GM19395 (cell line): ENCODE data around the gene GALNT5.

ENCODE experiments used
- ATAC-seq: cut with Tn5 transposase; IDR thresholded peaks from one replicate; pipeline ENCODE4 v1.9.1; 2021; ENCODE audit warnings: mild to moderate bottlenecking, moderate library complexity; ENCODE audit not compliant: unreplicated experiment

GALNT5 gene

DNA sequence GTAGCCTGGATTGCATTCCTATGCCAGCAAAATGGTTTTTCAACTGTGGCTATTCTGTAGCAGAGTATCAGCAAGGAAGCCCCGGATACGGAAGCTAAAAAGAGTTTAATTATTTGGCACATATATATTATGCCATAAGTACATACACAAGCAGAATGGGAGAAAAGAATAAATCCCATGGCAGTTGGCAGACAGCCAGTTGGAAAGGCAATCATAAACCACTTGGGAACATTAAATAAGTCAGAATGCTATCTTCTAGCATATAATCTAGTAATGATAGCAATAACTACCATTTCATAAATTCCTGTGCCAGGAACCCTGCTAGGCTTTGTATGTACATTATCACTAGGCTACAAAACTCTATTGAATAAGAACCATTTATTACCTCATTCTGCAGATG is 26.0 kb downstream of the GALNT5 start:
- no peak for ATAC-seq

DNA sequence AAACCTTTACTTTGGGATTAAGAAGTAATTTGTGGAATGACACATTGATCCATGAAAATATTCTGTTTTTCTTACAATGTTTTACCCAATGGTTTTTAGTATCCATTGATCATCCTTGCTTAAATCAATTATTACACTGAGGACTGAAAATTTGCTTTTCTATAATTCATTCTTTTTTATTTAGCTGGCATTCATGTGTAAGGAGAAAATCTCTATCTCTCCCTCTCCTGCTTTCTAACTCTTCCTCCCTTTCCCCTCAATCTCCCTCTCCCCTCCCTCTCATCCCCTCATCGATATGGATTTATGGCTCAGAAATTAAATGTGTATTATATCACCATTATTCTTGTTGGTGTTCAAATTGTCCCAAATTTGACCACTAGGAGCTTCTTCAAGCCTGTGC is 29.7 kb downstream of the GALNT5 start:
- ATAC-seq: no peak

DNA sequence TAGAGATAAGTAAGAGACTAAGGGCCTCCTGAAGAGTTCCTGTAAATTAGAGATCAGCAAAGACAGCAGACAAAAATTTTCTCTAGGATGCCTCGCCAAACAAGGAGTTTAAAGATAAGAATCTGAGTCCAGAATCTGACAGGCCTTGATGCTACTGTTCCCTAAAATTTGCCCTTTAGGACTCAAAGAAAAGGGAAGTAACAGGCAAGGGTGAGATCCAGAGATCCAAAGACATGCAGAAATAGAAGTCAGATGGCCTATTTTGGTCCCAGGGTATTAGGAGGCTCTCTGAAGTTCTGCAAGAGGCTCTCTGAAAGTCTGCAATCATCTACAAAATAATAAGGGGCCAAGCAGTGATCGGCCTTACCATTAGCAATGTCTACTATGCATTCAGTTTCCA is 33.0 kb downstream of the GALNT5 start:
- no peak for ATAC-seq

DNA sequence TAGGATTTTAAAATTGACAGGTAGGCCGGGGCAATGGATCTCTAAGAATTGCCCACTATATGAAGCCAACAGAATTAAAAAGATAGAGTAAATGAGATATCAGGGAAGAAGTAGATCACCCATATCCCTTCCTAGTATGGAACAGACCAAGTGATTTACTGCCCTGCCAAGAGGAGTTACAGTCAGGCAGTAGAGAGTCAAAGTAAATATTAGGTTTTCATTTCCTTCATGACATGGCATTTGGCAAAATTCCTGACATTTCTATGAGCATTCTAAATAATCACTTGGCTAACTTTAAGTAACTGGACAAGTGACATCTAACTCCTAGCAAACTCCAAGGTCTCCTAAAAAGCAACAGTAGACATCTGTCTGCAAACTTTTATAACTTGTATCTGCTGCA is 33.5 kb downstream of the GALNT5 start:
- no peak for ATAC-seq

DNA sequence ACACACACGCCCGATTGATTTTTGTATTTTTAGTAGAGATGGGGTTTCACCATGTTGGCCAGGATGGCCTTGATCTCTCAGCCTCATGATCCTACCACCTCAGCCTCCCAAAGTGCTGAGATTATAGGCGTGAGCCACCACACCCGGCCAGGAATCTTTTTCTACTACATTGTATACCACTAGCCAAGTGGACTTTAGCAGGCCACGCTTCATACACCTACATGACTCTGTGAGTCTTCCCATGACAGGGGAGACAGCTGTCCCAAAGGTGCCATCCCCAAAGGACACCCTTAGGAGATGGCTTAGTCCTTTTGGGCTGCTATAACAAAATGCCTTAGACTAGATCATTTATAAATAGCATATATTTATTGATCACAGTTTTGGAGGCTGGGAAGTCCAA is 35.3 kb downstream of the GALNT5 start:
- ATAC-seq: no peak

DNA sequence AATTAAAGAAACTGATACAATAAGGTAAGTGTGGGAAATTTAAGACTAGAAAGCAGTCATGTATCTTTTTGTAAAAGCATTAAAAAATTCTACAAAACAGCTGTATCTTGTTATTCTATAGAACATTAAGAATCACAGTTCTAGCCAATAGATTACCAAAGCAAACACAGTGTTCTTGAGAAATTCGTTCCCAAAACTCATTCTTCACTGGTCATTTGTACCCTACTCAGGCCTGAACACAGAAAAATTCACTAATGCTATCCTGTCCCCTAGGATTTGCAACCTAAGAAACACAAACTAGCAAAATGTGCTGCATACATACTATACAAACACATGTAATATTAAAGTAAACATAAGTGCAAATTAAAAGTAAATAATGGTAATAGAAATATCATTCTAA is 39.0 kb downstream of the GALNT5 start:
- no peak for ATAC-seq

DNA sequence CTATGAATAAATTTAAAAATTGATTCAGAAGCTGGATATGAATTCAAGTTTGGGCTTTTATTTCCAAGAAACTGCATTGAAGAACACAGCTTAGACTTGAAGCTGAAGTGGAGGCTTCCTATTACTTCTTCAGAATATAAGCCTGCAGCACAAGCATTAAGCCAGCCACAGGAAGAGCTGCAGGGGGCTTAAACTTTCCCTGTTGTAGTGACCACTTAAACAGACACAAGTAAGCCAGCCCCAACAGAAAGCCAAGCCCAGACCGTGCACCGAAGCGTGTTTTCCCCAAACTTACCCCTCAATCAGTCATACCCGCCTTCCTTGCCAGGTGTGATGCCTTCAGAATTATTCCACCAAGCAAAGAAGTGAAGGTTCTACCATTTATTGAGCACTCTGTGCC is 39.5 kb downstream of the GALNT5 start:
- ATAC-seq: no peak

DNA sequence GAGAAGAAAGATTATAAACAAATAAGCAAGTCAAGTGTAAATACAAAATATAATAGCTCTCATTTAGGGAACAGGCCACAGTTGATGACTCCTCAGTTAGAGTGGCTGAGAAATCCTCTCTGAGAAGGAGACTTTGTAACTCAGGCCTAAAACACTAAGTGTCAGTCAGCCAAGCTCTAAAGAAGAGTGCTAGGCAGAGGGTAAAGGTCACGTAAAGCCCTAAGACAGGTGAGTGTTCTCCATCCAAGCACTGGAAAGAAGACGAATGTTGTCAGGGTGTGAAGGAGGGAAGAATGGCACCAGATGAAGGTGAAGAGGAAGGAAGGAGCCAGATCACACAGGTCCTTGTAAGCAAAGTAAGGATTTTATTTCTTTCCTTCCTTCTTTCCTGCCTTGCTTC is 43.8 kb downstream of the GALNT5 start:
- no peak for ATAC-seq

DNA sequence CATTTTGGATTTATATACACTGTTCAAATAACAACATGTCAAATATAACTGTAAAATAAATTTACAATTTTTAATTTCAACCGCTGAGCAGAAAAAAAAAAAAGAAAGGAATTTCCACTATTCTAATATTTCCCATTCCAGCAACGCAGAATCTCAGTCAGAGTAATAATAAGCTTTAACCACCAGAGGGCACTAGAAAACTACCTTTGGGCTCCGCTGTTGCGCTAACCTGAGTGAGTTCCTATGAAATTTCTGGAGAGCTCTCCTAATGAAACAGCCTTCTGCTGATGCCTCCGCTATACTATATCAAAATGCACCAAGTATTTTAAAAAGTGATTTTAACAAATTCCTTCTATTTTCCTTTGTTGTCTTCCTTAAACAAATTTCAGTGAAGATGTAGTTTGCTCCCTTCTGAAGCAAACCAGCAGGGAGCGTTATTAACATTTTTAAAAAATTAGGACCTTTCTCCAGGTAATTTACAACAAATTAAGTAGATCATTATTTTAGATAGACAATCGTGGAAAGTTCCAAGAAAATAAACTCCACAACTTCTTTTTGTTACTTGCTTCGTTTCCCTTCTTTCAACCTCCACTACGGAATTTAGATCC is 45.1 kb downstream of the GALNT5 start:
- peak; percentile 82 for ATAC-seq

DNA sequence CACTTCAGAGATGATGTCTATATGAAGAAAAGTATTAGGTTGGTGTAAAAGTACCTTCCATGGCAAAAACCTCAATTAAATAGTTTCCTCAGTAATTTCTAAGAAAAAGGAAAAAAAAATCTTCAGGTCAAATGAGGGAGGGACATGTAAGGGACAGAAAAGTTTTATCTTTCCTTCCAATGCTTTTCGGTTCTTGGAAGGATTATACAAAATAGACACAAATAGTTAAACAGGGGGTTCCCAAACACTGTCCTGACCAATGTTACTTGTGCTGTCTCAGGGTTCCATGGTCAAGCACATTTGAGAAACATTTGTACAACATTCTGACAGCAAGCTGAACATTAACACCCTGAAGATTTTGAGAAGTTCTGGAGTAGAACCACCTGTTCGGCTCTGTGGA is 46.1 kb downstream of the GALNT5 start:
- no peak for ATAC-seq

DNA sequence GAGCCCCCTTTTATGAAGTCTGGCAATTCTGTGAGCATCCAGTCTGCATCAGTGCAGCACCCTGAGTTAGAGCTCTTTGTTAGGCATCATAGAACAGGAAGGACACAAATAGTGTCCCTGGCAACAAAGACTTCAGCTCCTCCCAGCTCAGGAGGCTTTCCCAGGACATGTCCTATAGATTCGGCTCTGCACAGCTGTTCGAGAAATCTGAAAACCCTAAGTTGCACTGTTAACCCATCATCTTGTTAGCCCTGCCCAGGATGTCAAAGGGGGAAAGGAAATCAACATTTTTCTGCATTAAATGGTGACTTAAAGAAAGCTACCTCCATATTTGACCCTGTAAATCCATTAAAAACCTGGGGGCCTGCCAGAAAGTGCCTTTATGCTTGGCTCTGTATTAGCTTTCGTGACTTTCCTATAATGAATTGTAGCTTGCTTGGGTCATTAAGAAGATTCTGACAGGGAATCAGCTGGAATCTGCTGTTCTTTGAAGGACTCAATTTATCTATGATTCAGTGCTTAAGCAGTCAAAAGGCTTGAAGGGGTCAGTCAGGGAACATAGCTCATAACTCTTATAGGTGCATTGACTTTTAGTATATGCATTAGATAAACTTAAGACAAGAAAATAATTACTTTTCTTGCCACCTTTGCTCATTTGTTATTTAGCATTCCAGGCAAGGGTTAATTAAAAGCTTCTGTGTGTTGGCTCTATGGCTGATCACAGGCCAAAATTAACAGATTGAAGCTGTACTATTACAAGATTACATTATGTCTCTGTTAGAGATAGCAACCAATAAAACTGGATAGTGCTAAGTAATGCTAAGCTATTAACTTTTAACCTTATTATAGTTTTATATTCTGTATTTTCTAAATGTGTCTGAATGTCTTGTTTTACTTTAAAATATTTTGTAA is 47.6 kb downstream of the GALNT5 start:
- no peak for ATAC-seq

DNA sequence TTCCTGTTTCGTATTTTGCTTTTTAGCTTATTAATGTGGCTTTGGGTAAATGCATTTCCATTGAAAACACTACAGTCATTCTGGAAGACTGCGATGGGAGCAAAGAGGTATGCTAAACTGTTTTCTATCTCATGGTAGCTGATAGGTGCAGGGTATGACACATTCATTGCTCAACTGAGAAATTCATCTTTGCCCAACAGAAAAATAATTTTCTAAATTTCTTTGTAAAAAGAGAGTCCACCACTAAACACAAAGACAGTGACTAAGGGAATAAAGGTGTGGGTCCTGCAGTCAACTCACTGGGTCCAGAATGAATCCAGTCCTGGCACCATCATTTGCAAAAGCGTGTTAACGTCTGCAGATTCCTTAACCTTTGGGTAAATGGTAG is 48.2 kb downstream of the GALNT5 start:
- no peak for ATAC-seq

DNA sequence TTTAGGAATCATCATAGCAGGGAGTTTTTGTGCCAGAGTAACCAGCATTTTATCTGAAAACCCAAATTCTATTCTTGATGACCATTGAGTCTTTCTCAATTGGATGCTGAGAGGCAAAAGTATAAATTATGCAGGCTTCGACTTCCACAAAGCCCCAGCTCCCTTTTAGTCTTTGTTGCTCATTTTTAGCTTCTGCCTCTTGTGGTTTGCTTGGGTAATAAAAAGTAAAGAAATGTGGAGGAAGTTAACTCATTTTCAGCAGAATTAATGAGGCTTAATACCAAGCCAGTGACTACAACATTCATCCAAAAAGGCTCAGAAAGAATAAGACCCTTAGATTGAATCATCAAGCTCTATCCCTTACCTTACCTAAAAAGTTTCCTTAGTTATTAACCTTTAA is 49.5 kb downstream of the GALNT5 start:
- ATAC-seq: no peak

DNA sequence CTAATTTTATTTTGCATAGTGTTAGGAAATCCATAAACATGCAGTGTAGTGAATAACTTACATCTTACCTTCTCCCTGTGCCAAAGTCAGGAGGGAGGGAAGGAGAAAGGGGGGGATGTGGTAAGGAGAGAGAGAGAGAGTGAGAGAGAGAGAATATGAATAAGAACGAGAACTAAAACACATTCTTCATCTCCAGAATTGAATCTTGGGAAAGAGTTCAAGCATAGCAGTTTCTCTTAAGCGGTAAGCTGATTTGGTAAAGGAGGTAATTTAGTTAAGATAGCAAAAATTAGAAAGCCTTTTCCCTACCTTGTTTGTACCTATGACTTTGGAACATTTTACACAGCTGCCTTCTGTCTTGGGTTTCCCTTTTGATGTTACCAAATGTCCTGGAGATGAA is 52.4 kb downstream of the GALNT5 start:
- ATAC-seq: no peak

DNA sequence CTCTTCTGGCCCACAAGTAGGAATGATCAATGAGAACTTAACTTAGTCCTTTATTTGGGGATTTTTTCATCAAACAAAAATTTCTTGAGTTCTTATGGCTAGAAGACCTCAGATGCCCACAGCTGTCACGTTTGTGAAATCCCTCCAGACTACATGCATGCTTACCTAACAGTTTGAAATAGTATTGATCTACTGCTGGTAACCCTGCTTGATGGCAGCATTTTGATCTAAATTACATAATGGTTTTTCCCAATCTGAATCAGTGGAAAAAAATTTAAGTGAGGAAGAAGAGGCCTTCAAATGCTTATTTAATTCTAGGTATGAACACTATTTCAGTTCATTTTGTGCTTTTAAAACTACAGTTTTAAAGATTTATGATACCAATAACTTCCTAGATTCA is 54.2 kb downstream of the GALNT5 start:
- no peak for ATAC-seq

DNA sequence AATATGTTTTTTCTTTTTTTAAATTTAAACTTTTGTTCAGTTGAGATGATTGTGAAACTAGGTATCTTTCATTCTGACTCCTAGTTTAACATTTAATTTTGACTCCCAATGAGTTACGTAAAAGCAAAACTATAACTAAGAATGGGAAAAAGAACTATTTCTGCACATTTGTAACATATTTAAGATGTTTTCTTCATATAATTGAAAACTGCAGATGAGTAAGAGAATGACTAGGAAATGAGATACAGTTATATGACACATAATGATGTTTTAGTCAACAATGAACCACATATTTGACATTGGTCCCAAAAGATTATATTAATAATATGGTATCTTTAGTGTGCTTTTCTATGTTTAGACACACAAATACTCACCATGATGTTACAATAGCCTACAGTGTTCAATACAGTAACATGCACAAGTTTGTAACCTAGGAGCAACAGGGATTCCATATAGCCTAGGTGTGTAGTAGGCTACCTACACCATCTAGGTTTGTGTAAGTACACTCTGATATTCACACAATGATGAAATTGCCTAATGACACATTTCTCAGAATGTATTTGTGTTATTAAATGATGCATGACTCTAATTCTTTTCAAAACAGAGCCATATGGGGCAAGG is 55.5 kb downstream of the GALNT5 start:
- peak; percentile 71 for ATAC-seq

DNA sequence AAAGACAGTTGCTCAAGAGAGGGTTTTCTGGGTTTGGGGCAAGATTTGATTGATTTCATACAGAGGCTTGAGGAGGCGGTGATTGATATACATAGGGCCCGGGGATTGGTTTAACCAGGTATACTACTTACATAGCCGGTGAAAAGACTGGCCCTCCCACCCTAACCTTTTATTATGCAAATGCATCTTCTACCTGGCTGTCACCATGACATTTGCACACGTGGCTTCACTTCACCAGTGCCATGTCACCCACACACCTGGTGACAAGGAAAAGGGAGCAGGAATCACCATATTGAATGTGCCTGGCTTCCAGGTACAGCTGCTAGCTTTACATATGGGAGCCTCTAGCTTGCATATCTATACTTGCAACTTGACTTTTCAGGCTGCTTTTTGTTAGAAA is 58.4 kb downstream of the GALNT5 start:
- ATAC-seq: no peak

DNA sequence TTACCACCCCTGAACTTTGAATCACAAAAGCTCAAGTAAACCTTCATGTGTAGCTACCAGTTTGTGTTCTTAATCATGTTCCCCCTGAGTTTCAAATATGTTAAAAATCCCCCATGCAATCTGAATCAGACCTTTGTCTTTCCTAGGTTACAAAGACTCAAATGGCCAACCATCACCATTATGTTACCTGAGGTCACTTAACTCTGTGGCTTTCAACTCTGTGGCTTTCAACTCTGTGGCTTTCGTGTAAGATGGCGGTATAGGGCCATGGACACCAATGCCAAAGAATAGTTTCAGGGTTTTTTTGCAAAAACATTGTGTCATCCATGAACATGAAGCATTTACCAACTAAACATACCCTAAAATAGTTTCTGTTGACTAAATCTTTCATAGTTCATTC is 61.4 kb downstream of the GALNT5 start:
- ATAC-seq: no peak

DNA sequence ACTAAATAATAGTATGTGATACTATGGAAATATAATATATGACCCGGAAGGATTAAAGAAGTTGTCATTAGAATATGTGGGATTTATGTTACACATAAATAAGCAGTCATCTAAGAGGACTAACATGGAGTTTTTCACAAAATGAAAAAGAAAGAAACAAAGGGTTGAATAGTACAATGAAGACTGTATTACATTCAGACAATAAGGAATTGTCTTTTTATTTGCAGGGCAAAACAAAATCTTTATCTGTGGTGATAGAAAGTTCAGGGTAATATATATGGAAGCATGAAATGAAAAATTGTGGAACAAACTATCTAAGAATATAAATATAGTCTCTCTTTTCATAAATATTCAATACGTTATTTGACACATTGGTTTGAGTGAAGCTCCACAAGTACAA is 62.3 kb downstream of the GALNT5 start:
- no peak for ATAC-seq

DNA sequence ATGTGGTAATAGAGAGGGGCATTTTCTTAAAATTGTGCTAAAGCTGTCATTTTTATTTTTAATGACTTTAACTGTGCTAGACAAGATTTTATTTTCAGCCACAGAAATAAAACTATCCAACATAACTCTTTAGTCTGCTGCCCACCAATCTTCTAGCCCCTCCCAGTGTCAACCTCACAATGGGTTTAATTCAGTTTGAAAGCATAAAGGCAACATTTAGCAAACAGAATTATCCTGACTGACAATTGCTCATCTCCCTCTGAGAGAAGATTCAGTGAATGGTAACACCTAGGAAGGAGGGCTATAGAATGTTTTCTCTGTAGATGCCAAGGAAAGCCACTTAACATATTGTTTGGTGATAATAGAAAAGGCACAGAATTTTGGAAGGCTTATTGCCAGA is 62.9 kb downstream of the GALNT5 start:
- no peak for ATAC-seq

DNA sequence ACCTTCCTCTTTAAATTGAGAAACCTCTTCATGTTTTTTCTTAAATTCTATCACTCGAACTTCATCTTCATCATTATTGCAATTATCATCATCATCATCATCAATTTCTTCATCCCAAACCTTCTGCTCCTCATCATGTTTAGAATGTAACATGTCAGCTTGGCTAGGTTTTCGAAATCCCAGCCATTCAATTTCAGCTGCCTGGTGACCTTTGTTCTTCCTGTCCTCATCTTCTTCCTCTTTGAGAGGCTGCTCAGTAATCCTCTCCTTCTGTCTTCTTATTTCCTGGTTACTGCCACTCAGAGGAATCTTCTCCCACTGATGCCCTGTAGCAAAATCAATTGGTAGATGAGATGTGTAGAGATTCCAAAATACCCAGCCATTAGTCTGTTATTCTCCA is 64.0 kb downstream of the GALNT5 start:
- no peak for ATAC-seq

DNA sequence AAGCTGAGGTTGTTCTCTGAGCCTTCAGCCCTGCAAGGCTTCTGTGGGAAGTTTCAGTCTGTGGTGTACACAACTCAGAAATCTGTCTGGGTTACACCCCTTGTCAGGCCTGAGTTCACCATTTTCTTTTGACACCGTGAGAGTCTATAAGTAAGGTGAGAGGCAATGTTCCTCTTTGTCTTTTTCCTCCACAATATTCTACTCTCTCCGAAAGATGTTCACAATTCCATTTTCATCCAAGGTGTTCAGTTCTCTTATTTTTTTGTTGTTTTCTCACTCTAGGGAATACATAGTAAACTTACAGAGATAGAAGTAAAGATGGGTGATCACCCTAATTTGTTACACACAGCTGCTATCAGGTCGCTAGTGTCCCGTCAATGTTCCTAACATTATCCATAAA is 64.9 kb downstream of the GALNT5 start:
- ATAC-seq: no peak
